Neural crest cell (in vitro differentiated cells): ENCODE results near the gene POM121L12. TPM values are rescaled to one million over a fixed set of nuclear protein-coding genes. Genes with fewer than 3 reads are reported as not detected.

Experiments used
- DNase-seq: peaks from one replicate; pipeline ENCODE4 v3.0.0; 2021; ENCODE audit warnings: low read depth, mixed read lengths, low spot score
- H3K27ac Mint-ChIP-seq: one replicate; pipeline ENCODE4 v1.8.0; 2021; ENCODE audit warnings: mild to moderate bottlenecking, mixed read lengths; ENCODE audit not compliant: unreplicated experiment
- H3K27me3 Mint-ChIP-seq: 2 replicates; pipeline ENCODE4 v1.8.0; 2021; ENCODE audit warnings: low read depth, mild to moderate bottlenecking, mixed read lengths
- H3K36me3 Mint-ChIP-seq: 2 replicates; pipeline ENCODE4 v1.8.0; 2021; ENCODE audit warnings: low read depth, mild to moderate bottlenecking, mixed read lengths
- H3K4me1 Mint-ChIP-seq: 2 replicates; pipeline ENCODE4 v1.8.0; 2021; ENCODE audit warnings: mixed read lengths
- H3K4me3 Mint-ChIP-seq: one replicate; pipeline ENCODE4 v1.8.0; 2021; ENCODE audit warnings: mild to moderate bottlenecking, mixed read lengths
- H3K9me3 Mint-ChIP-seq: 2 replicates; pipeline ENCODE4 v1.8.0; 2021; ENCODE audit warnings: mixed read lengths
- total RNA-seq: library from RNA; stranded (reverse); gene quantifications from 2 replicates; pipeline ENCODE4 v1.2.1, GENCODE V29; 2021
- TF ChIP-seq, protein P1 (sequence below): fragments of 200-600 bp; sonication (generic); conservative IDR thresholded peaks from 2 replicates; pipeline ENCODE4 v1.5.0; 2021; ENCODE audit warnings: antibody characterized with exemption, mild to moderate bottlenecking

POM121L12 gene
- total RNA-seq, 1 donor from 2014 or later, result not detected

DNA sequence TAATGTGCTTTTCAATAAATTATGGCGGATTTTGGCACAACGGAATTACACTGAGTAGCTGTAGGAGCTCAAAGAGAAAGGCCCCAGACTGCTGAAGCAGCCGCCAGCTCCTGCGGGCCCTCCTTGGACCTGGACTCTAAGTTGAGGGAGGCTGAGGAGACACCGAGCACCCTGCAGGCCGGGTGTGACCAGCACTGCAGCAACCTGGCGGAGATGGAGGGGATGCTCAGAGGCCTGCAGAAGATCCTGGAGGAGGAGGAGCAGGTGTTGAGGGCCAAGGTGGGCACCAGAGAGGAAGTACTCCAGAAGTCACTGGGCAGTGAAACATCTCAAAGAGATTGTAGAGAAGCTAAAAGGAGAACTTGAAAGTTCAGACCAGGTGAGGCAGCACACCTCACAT, 33.0 kb upstream of the POM121L12 start:
- H3K4me3 Mint-ChIP-seq, result no peak overlapping the region
- peaks cover 6% of the 10 kb centered on the region for H3K36me3 Mint-ChIP-seq
- TF ChIP-seq, protein P1, sequence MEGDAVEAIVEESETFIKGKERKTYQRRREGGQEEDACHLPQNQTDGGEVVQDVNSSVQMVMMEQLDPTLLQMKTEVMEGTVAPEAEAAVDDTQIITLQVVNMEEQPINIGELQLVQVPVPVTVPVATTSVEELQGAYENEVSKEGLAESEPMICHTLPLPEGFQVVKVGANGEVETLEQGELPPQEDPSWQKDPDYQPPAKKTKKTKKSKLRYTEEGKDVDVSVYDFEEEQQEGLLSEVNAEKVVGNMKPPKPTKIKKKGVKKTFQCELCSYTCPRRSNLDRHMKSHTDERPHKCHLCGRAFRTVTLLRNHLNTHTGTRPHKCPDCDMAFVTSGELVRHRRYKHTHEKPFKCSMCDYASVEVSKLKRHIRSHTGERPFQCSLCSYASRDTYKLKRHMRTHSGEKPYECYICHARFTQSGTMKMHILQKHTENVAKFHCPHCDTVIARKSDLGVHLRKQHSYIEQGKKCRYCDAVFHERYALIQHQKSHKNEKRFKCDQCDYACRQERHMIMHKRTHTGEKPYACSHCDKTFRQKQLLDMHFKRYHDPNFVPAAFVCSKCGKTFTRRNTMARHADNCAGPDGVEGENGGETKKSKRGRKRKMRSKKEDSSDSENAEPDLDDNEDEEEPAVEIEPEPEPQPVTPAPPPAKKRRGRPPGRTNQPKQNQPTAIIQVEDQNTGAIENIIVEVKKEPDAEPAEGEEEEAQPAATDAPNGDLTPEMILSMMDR, result no peak
- DNase-seq, result no peak
- no peaks in the 10 kb centered on the region for H3K4me1 Mint-ChIP-seq
- no peak overlapping the region for H3K27ac Mint-ChIP-seq
- H3K9me3 Mint-ChIP-seq, result peaks cover 8% of the 10 kb centered on the region
- no peaks in the 10 kb centered on the region for H3K27me3 Mint-ChIP-seq

DNA sequence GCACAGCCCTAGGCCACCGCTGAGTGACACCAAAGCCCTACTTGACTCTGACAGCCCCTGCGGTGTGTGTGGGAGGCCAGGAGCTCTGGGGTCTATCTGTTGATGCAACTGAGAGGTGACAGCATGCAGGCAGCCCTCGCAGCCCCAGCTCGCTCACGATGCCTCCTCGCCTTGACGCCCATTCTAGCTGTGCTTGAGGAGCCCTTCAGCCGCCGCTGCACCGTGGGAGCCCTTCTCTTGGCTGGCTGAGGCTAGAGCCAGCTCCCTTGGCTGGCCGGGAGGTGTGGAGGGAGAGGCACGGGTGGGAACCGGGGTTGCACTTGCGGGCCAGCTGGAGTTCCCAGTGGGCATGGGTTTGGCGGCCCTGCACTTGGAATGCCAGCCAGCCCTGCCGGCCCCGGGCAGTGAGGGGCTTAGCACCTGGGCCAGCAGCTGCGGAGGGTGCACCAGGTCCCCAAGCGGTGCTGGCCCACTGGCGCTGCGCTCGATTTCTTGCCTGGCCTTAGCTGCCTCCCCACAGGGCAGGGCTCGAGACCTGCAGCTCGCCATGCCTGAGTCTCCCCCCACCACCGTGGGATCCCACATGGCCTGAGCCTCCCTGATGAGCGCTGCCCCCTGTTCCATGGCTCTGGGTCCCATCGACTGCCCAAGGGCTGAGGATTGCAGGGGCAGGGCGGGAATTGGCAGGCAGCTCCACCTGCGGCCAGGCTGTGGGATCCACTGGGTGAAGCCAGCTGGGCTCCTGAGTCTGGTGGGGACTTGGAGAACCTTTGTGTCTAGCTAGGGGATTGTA, 31.6 kb upstream of the POM121L12 start:
- Mint-ChIP-seq H3K27me3 (no peaks in the 10 kb centered on the region), H3K4me3 (no peak overlapping the region), H3K27ac (no peak overlapping the region), H3K36me3 (peaks cover 6% of the 10 kb centered on the region), H3K4me1 (no peaks in the 10 kb centered on the region), H3K9me3 (peaks cover 8% of the 10 kb centered on the region)
- DNase-seq, result no peak
- TF ChIP-seq, protein P1, result no peak

DNA sequence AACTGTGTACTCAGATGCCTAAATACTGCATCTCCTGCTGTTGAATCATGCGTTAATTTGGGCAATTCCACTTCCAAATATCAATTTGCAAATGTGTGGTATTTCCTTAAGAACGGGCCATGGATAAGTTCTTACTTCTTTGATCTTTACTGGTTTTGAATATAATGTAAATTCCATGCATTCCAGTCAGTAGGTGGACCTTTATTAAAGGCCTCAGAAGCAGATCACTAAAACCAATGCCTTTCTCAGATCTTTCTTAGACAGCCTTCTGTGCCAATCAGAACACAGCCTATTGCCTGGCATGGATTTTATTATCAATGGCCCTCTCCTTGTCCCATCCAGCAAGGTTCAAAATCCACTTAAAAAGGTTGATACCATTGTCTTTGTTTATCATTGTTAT, 21.5 kb upstream of the POM121L12 start:
- no peaks in the 10 kb centered on the region for H3K4me1 Mint-ChIP-seq

DNA sequence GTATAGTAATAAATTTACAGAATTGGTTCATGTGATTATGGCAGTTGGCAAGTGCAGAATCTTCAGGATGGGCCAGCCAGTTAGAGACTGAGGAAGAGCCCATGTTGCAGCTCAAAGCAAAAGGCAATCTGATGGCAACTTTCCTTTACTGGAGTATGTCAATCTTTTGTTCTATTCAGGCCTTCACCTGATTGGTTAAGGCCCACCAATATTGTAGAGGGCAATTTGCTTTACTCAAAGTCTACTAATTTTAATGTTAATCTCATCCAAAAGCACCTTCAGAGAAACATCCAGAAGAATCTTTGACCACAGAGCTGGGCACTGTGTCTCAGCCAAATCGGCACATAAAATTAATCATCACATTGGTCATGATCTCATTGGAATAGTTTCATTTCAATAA, 20.0 kb upstream of the POM121L12 start:
- TF ChIP-seq, protein P1, result no peak
- no peak overlapping the region for H3K4me3 Mint-ChIP-seq
- DNase-seq, result no peak
- no peaks in the 10 kb centered on the region for H3K9me3 Mint-ChIP-seq
- H3K27me3 Mint-ChIP-seq, result no peaks in the 10 kb centered on the region
- no peaks in the 10 kb centered on the region for H3K4me1 Mint-ChIP-seq
- H3K27ac Mint-ChIP-seq, result no peak overlapping the region
- H3K36me3 Mint-ChIP-seq, result no peaks in the 10 kb centered on the region

More for the DNA sequence above, 21.5 kb upstream of the POM121L12 start:
- TF ChIP-seq, protein P1, result no peak
- H3K27me3 Mint-ChIP-seq, result no peaks in the 10 kb centered on the region
- no peak for DNase-seq
- H3K4me3 Mint-ChIP-seq, result no peak overlapping the region
- no peaks in the 10 kb centered on the region for H3K36me3 Mint-ChIP-seq
- no peak overlapping the region for H3K27ac Mint-ChIP-seq
- H3K9me3 Mint-ChIP-seq, result peaks cover 2% of the 10 kb centered on the region

DNA sequence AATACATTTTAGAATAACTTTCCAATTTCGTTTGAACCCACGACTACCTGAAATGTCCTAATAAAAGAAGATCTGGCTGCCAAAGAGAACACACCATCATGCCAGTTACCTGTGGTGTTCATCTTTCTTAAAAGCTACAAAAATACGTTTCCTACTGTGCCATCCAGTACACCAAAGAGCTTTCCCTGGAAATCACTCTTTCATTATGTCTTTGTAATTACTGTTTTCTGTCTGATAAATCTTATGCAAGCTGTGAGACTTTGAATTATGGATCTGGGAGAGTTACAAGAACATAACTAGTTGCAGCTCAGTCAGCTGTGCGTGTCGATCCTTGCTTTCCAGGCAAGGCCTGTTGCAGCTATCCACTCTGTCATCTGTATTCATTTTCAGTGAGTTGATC, 12.5 kb upstream of the POM121L12 start:
- no peak overlapping the region for H3K4me3 Mint-ChIP-seq
- no peaks in the 10 kb centered on the region for H3K36me3 Mint-ChIP-seq
- H3K27ac Mint-ChIP-seq, result no peak overlapping the region
- TF ChIP-seq, protein P1, result no peak
- no peaks in the 10 kb centered on the region for H3K9me3 Mint-ChIP-seq
- H3K27me3 Mint-ChIP-seq, result no peaks in the 10 kb centered on the region
- no peak for DNase-seq
- H3K4me1 Mint-ChIP-seq, result no peaks in the 10 kb centered on the region
